ENCODE measurements around the gene C5. TPM values are rescaled to one million over a fixed set of nuclear protein-coding genes. Genes with fewer than 3 reads are reported as not detected.

C5 gene
- total RNA-seq, 4 donors from 2014 or later, result 2.0 to 14.9 (median 4.3) TPM

DNA sequence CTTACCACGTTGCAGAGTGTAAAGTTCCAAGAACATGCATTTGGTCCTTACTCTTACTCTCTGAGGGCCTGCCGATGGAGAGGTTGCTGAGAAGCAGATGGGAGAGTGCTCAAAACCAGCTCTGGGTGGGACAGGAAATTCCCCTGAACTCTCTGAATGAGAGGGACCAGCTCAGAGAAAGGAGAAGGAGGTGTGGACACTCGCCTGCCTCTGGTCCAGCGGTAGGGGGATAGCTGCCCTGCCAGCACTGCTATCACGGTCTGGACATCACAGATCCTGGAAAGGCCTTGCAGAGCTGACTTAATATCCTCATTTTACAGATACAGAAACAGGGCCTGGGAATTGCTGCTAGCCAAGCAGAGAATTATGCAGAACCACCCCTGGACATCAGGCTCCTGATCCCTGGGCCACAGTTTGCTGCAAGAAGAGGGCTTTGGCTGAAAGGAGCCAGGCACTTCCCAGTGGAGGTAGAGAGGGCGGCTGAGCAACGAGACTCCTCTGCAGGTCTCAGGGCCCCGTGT lies 128.4 kb downstream of the C5 start:
- intact Hi-C loops (cut with DNase I; ENCODE audit: low total_unique reads), result no loop called here
- DNase-seq (ENCODE audit: low spot score in 2 of 2), result no peak
- WGBS, 2 donors, result 64 to 68% methylated on average over 8 of the region's 8 CpGs
- TF ChIP-seq, protein P1, sequence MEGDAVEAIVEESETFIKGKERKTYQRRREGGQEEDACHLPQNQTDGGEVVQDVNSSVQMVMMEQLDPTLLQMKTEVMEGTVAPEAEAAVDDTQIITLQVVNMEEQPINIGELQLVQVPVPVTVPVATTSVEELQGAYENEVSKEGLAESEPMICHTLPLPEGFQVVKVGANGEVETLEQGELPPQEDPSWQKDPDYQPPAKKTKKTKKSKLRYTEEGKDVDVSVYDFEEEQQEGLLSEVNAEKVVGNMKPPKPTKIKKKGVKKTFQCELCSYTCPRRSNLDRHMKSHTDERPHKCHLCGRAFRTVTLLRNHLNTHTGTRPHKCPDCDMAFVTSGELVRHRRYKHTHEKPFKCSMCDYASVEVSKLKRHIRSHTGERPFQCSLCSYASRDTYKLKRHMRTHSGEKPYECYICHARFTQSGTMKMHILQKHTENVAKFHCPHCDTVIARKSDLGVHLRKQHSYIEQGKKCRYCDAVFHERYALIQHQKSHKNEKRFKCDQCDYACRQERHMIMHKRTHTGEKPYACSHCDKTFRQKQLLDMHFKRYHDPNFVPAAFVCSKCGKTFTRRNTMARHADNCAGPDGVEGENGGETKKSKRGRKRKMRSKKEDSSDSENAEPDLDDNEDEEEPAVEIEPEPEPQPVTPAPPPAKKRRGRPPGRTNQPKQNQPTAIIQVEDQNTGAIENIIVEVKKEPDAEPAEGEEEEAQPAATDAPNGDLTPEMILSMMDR (IDR thresholded peaks at IDR 0.05), result no peak
- TF ChIP-seq POLR2A (IDR thresholded peaks at IDR 0.05), result no peak
- H3K4me3 ChIP-seq (ENCODE audit: low read depth, poor library complexity, severe bottlenecking), result no peak overlapping the region

DNA sequence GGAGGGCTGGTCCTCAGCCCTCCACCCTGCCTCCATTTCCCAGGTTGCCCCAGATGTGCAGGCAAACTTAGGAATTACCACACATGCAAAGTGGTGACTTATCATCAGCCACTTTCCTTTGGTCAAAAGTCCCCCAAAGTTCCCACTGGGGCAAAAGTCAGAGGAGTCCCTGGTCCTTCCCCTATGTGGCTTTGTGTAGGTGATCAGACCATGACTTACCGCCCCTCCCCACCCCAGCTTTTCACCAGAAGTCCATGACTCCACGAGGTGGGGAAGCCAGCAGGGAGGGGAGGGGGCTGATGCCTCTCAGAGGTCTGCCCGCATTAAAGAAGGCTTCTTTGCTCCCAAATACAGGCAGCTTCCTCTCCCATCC lies 129.3 kb downstream of the C5 start:
- intact Hi-C loops (cut with DNase I; ENCODE audit: low total_unique reads), result no loop called here
- H3K4me3 ChIP-seq (ENCODE audit: low read depth, poor library complexity, severe bottlenecking), result no peak overlapping the region
- TF ChIP-seq, protein P1 (IDR thresholded peaks at IDR 0.05), result no peak
- no peak for TF ChIP-seq POLR2A (IDR thresholded peaks at IDR 0.05)
- no peak for DNase-seq (ENCODE audit: low spot score in 2 of 2)
- 67 to 89% methylated on average over 3 of the region's 3 CpGs for WGBS, 2 donors

- 73 to 82% methylated on average over 6 of the region's 6 CpGs for WGBS, 2 donors
- TF ChIP-seq, protein P1 (IDR thresholded peaks at IDR 0.05), result no peak
- TF ChIP-seq POLR2A (IDR thresholded peaks at IDR 0.05), result no peak
- intact Hi-C loops (cut with DNase I; ENCODE audit: low total_unique reads), result no loop called here
- H3K4me3 ChIP-seq (ENCODE audit: low read depth, poor library complexity, severe bottlenecking), result no peak overlapping the region
- peak in 1 of 2 donors; percentile 59 for DNase-seq (ENCODE audit: low spot score in 2 of 2)
Observed at GRCh38 chr9:120919843-120920805, 130.0 kb downstream of the C5 start.

GRCh38 chr9:120918931-120919842 lies 130.9 kb downstream of the C5 start:
- intact Hi-C loops (cut with DNase I; ENCODE audit: low total_unique reads), result no loop called here
- WGBS, 2 donors, result 69 to 75% methylated on average over 20 of the region's 20 CpGs
- DNase-seq (ENCODE audit: low spot score in 2 of 2), result no peak
- no peak for TF ChIP-seq POLR2A (IDR thresholded peaks at IDR 0.05)
- TF ChIP-seq, protein P1 (IDR thresholded peaks at IDR 0.05), result no peak
- no peak overlapping the region for H3K4me3 ChIP-seq (ENCODE audit: low read depth, poor library complexity, severe bottlenecking)

- intact Hi-C loops (cut with DNase I; ENCODE audit: low total_unique reads), result no loop called here
- H3K4me3 ChIP-seq (ENCODE audit: low read depth, poor library complexity, severe bottlenecking), result no peak overlapping the region
- TF ChIP-seq, protein P1 (IDR thresholded peaks at IDR 0.05), result no peak
- no peak for TF ChIP-seq POLR2A (IDR thresholded peaks at IDR 0.05)
- 93 to 97% methylated on average over 4 of the region's 4 CpGs for WGBS, 2 donors
- no peak for DNase-seq (ENCODE audit: low spot score in 2 of 2)
Observed at GRCh38 chr9:120917929-120918762, 131.9 kb downstream of the C5 start.
